ENCODE measurements around the gene WDR87.

The WDR87 gene

GRCh38 chr19:37907735-37908455 lies 1.5 kb upstream of the WDR87 start:
- Histone ChIP-seq H3K4me1 (ENCODE audit: low read length) (peaks cover 7% of the 10 kb centered on the region), H3K4me3 (ENCODE audit: low read length) (peak overlapping the region; percentile 92), H3K27ac (ENCODE audit: low read length) (no peak overlapping the region), H3K36me3 (replicated peaks; ENCODE audit: insufficient read depth, low read length) (no peaks in the 10 kb centered on the region), H3F3A (ENCODE audit: insufficient read depth, low read length) (peaks cover 3% of the 10 kb centered on the region; the same call in 1 of the 2 replicates), H2AFZ (ENCODE audit: low read length) (peak overlapping the region; percentile 79), H3K79me2 (ENCODE audit: low read length) (peaks cover 37% of the 10 kb centered on the region), H3K9me3 (replicated peaks; ENCODE audit: insufficient read depth, low read length) (no peaks in the 10 kb centered on the region), H3K4me2 (ENCODE audit: low read depth, low read length) (peak overlapping the region; percentile 69), H3K9ac (ENCODE audit: low read length) (peak overlapping the region; percentile 68; the same call in 1 of the 2 replicates), H3K27me3 (replicated peaks; ENCODE audit: insufficient read depth, low read length) (no peaks in the 10 kb centered on the region), H4K20me1 (ENCODE audit: insufficient read depth, low read length) (no peaks in the 10 kb centered on the region), H3K9me2 (replicated peaks; ENCODE audit: insufficient read depth, low read length) (no peaks in the 10 kb centered on the region)
- TF ChIP-seq, protein P1, sequence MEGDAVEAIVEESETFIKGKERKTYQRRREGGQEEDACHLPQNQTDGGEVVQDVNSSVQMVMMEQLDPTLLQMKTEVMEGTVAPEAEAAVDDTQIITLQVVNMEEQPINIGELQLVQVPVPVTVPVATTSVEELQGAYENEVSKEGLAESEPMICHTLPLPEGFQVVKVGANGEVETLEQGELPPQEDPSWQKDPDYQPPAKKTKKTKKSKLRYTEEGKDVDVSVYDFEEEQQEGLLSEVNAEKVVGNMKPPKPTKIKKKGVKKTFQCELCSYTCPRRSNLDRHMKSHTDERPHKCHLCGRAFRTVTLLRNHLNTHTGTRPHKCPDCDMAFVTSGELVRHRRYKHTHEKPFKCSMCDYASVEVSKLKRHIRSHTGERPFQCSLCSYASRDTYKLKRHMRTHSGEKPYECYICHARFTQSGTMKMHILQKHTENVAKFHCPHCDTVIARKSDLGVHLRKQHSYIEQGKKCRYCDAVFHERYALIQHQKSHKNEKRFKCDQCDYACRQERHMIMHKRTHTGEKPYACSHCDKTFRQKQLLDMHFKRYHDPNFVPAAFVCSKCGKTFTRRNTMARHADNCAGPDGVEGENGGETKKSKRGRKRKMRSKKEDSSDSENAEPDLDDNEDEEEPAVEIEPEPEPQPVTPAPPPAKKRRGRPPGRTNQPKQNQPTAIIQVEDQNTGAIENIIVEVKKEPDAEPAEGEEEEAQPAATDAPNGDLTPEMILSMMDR (IDR thresholded peaks at IDR 0.05; ENCODE audit: low read length), result no peak
- TF ChIP-seq EZH2phosphoT487 (IDR thresholded peaks at IDR 0.05; ENCODE audit: low read length) (no peak), EZH2 (optimal IDR thresholded peaks at IDR 0.05; ENCODE audit: low read depth, low read length) (no peak)
- DNase-seq, result no peak

DNA sequence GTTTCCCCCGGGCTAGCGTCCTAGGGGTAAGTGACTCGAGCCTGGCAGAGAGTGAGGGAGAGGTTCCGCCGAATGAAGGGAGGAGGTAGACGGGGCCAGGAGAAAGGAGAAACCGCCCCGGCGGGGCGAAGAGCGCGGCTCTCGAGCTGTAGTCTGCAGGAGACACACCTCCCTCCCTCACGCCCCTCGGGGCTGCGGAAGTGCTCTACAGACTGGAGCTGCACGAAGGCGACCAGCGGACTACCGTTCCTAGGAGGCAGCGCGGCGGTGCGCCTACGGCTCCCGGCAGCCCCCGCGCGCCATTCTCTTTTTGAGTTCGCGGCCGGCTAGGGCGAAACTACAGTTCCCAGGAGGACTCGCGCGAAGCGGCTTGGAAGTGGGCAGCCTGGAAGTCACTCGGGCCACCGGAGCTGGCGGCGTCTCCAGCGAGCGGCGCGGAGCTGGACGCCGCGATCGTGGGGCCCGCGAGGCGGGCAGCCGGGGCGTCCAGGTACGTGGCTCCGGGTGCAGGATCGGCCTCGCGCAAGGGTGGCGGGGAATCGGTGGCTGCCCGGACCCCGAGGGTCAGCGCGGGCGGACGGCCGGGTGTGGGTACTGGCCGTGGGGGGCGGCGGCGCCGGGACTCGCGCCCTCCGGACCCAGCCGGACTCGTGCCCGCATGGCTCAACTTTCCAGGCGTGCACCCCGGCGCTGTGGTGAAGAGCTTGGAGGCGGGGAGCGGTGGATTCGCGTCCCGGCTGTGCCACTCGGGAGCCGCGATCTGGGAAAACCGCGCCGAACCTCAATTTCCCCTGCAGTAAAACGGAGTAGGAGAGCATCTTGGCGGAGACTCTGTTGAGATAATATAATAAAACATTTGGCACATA lies 708 bp upstream of the WDR87 start, which contains the start of gene SIPA1L3:
Gene SIPA1L3 (plus strand): TSS at position 340 of the 866 bp plus-strand sequence. CDS start 174,358 bp downstream, outside the sequence.
- Histone ChIP-seq H3K4me3 (ENCODE audit: low read length) (peak within 1 kb of the TSS; percentile 92), H4K20me1 (ENCODE audit: insufficient read depth, low read length) (no peaks in the 10 kb centered on the region), H3K9me2 (replicated peaks; ENCODE audit: insufficient read depth, low read length) (no peaks in the 10 kb centered on the region), H3K4me1 (ENCODE audit: low read length) (peaks cover 7% of the 10 kb centered on the region), H3K27me3 (replicated peaks; ENCODE audit: insufficient read depth, low read length) (no peaks in the 10 kb centered on the region), H3F3A (ENCODE audit: insufficient read depth, low read length) (peaks cover 5% of the 10 kb centered on the region; the same call in 1 of the 2 replicates), H3K79me2 (ENCODE audit: low read length) (peaks cover 33% of the 10 kb centered on the region), H3K36me3 (replicated peaks; ENCODE audit: insufficient read depth, low read length) (no peaks in the 10 kb centered on the region), H3K27ac (ENCODE audit: low read length) (peak within 1 kb of the TSS; percentile 19; the same call in 1 of the 2 replicates), H3K9ac (ENCODE audit: low read length) (peak within 1 kb of the TSS; percentile 68), H3K4me2 (ENCODE audit: low read depth, low read length) (peak within 1 kb of the TSS; percentile 82), H2AFZ (ENCODE audit: low read length) (peak within 1 kb of the TSS; percentile 100), H3K9me3 (replicated peaks; ENCODE audit: insufficient read depth, low read length) (no peaks in the 10 kb centered on the region)
- TF ChIP-seq, protein P1 (IDR thresholded peaks at IDR 0.05; ENCODE audit: low read length), result no peak
- TF ChIP-seq EZH2 (optimal IDR thresholded peaks at IDR 0.05; ENCODE audit: low read depth, low read length) (no peak), EZH2phosphoT487 (IDR thresholded peaks at IDR 0.05; ENCODE audit: low read length) (no peak)
- peak; percentile 96 for DNase-seq

DNA sequence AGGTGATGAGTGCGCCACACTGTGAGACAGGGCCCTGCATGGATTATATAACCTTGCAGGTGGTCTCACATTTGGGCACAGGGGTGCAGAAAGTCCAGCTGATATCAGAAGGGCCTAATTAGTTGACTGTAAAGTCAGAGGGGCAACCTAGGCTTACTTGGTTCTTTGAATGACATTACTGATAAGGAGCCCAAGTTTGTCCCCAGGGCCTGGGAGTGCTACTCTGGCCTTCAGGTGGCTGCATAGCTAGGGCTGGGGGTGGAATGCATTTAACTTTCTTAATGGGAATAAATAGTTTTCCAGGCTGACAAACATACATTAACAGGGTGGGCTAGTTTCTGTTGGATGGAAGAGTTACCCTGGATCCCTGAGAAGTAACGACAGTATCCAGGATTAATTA lies 3.3 kb downstream of the WDR87 start:
- Histone ChIP-seq H3K4me2 (ENCODE audit: low read depth, low read length) (no peak overlapping the region), H3K36me3 (replicated peaks; ENCODE audit: insufficient read depth, low read length) (no peaks in the 10 kb centered on the region), H3K9me2 (replicated peaks; ENCODE audit: insufficient read depth, low read length) (no peaks in the 10 kb centered on the region), H3K9ac (ENCODE audit: low read length) (no peak overlapping the region), H3K79me2 (ENCODE audit: low read length) (peaks cover 9% of the 10 kb centered on the region), H3K27ac (ENCODE audit: low read length) (no peak overlapping the region), H2AFZ (ENCODE audit: low read length) (no peak overlapping the region), H4K20me1 (ENCODE audit: insufficient read depth, low read length) (no peaks in the 10 kb centered on the region), H3F3A (ENCODE audit: insufficient read depth, low read length) (peaks cover 5% of the 10 kb centered on the region; the same call in 1 of the 2 replicates), H3K4me3 (ENCODE audit: low read length) (no peak overlapping the region), H3K27me3 (replicated peaks; ENCODE audit: insufficient read depth, low read length) (no peaks in the 10 kb centered on the region), H3K4me1 (ENCODE audit: low read length) (peaks cover 4% of the 10 kb centered on the region), H3K9me3 (replicated peaks; ENCODE audit: insufficient read depth, low read length) (no peaks in the 10 kb centered on the region)
- TF ChIP-seq EZH2phosphoT487 (IDR thresholded peaks at IDR 0.05; ENCODE audit: low read length), result no peak
- TF ChIP-seq, protein P1 (IDR thresholded peaks at IDR 0.05; ENCODE audit: low read length), result no peak
- TF ChIP-seq EZH2 (optimal IDR thresholded peaks at IDR 0.05; ENCODE audit: low read depth, low read length), result no peak
- DNase-seq, result no peak
